Stimulated activated CD4-positive, alpha-beta T cell treated with anti-CD3 and anti-CD28 coated beads, Interleukin-12 subunit alpha, Interleukin-12 subunit beta, amount 100 ng/mL, for 48 hours (primary cell): ENCODE data around the gene PARD3B.

ENCODE experiments used
- DNase-seq, 3 donors: peaks; one replicate each; pipeline ENCODE4 v3.0.0-alpha.2; 2020; ENCODE audit warnings: low read depth in 2 of 3, low spot score in 1 of 3

PARD3B gene

DNA sequence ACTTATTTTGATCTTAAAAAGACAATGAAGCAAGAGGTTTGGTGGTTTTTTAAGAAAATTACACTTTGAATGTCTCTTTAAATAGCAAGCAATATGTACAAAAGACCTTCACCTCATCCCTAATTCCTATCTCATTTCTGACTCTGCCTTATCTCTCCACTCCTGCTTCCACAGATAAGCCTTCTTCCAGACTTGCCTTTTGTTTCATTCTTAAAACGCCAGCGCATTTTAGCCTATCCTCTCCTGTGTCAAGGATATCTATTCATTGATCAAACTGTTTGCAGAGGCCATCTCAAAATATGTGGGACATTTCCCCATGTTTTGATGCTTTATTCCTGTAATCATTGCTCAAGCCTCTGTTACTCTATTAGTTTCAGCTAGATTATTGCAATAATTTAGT lies 562.5 kb downstream of the PARD3B start:
- no peak for DNase-seq

DNA sequence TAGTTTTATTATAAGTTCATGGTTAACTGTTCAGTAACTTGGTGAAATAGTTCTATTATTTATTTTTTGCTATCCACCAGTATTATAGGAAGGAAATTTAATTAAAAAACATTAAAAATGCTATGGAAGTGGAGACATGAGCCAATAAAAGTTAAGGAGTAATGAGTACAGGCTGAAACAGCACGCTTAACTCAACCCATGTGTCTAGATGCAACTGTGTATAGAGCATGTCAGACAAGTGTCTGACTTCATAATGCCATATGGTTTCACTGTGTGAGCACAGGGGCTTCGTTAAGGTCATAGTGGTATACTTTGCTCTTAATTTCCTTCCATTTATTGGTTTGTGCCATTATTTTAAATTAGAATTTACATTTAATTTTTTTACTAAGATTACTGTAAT lies 570.2 kb downstream of the PARD3B start:
- no peak for DNase-seq

DNA sequence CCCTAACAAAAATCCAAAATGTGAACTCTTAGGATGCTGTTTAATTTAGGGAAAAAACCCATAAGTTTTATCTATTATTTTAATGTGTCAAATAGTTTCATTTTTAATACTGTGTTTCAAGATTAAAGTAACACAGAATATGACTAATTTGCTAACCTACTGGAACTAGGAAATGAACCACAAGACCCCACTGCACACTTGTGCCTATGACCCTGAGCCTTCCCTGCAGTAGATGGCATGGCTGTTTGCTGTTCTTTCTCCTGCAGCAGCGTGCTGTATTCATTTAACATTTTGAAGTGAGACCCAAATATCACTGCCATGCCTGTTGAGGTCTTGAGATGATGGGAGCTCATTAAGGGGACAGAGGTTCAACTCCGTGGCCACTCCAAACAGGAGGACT lies 571.9 kb downstream of the PARD3B start:
- DNase-seq: no peak

DNA sequence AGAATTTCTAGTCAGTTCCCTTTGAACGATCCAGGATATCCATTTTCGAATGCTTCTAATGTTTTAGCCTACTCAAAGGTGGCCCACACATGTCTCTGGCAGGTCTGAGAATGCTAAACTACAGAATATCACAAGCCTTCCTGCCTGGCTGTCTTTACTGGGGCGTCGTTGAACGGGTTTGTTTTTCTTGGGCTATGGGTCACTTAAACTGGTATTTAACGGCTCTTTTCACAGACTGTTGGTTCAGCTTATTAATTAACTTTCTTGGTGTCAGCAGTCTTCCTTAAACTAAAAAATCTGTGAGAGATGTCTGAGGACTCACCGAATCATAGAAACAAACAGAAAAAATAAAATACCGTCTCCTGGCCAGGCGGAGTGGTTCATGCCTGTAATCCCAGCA lies 573.9 kb downstream of the PARD3B start:
- DNase-seq: no peak

DNA sequence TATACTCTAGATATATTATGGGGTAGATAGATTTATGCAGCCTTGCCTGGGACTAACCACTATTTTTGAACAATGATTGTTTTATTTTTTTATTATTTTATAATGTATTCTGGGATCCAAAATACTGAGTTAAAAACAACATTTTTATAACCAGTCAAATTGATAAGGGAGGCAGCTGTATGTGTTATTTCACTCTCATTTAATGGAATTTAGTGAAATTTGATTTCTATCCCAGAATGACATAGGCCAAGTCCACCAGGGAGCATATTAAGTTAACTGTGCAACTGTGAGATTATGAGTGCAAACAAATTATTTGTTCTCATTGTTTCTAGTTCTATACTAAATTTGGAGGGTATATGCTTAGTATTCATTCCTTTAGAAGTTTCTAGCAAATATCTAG lies 583.5 kb downstream of the PARD3B start:
- DNase-seq: no peak

DNA sequence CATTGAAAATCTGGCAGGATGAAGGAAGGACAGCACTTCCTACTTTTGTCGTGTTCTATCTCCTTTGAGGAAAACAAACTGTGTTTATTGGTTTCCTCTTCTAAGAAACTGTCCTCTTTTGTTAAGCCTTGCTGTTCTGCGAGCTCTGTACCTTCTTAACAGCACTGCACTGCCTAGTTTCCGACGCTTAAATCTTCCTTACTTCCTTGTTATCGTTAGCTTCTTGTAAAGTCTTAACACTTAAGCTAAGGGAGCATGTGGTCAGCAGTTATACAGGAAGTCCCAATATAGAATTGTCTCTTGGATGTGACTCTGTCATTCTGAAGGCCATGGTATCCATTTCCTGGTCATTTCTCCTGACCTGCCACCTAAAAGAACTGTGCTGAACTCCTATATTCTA lies 584.3 kb downstream of the PARD3B start:
- DNase-seq: no peak

DNA sequence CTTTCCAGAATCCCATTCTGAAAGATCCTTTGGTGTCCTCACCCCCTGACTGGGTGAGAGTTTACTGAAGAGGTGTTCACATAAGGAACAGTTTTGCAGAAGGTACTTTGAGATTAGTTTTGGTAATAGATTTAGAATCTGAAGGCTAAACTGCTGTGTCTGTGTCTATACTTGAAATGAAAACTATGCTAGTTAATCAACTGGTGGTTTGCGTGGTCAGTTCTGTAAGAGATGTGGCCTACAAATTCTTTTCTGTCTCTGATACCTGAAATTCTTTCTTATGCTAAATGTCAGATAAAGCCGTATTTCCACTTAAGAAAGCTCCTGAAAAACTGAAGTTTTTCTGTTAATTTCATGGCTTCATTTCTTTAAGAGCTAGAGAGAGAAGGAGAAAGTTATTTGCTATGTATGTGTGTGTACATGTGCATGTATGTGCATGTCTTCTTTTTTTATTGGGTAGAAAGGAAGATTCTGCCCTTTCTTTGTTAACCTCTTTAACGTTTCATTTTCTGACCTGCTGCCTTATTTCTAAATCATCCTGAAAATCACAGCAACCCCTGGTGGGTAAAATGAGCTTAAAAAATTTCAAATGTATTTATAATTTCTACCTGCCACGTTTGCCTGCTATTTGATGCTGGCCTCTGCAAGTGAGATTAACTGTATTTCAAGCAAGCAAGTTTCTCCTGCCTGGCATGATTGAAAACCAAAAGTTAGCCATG lies 585.0 kb downstream of the PARD3B start:
- DNase-seq: no peak

DNA sequence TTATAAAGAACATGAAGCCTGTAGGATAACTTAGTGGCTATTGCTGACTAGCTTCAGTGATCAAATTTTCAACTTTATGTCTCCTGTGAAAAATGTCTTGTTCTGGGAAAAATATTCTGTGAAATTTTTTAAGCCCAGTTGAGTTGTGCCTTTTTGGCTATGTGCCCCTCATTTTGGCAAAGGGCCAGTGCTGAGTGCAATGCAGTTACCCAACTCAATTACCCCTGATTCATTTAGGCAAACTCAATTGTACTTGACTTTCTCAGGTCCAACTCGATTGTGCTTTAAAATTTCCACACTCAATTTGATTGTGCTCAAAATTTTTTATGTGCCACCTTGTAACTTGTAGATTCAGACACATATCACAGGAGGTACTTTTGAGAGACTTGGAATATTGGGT lies 588.3 kb downstream of the PARD3B start:
- no peak for DNase-seq

DNA sequence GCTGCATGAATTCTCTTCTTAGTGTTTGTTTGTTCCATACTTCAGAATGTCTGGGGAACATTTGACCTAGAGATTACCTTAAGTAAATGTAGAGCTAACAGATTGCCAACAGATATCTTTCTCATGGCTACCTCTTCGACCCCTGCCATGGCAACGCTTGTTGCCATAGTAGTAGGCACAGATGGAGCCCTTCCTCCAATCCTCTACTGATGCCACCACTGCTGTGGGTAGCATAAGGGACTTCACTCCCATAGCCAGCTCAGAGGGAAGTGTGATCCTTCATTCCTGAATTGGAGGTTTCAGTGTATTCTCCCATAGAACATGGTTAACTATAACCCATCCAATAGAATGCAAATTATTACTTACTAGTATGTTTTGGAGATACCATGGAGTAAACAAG lies 593.5 kb downstream of the PARD3B start:
- DNase-seq: no peak

DNA sequence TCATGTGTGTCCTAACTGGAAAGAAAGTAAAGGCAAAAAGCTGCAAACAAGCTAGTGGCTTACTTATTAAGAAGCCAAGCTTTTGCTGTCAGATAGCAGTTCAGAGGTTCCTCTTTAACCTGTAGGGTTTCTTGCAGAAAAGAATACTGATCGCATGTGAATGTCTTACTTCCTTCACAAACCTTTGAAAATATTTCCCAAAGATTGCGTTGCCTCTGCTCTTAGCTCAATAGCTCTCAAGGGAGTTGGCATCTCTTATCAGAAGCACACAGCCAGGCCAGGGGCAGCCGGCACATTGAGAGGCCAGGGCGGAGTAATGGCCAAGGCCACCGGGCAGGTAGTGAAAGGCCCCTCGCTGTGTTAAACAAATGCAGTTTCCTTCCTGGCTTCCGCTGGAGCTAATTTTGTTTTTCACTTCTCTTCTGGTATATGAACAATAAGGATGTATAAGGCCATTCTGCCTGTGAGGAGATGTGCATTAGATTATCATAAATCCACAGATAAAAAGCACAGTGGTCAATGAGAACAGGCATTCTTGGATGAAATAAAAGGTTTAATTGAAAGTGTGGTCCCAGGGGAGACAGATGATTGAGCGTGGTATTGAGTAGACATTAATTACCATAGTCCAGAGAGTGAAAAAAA lies 594.7 kb downstream of the PARD3B start:
- DNase-seq: no peak

DNA sequence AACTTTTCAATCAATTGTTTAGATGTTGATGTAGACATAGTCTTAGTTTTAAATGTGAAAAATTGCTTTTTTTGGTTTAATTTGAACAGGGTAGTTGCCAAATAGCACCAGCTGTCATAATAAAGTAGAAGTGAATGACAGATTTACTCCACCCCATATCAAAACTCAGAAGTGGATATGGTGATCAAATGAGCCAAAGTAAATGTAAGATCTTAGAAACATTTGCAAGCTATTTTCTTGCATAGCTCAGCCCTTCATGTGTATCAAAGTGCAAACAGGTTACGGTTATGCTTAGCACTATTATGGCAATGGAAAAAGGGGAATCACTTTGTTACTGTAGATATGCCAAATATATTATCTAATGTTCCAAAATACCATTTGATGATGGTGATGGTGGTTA lies 596.1 kb downstream of the PARD3B start:
- DNase-seq: no peak

DNA sequence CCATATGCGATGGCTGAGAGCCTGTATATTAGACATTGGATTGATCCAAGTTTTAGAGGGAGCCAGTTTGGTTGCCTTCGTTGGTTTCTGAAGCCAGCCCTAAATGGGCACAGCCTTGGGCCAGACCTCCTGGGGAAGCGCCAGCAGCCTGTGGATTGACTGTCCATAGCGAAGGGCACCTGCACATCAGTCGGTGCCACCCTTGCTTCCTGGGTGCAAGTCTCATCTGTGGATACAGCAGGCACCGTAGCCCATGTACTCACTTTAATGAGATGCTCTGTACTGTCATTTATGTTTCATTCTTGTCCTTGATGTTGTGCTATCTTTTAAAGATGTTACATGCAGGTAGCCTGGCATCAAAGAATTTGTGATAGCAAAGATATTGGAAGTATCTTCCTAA lies 600.6 kb downstream of the PARD3B start:
- no peak for DNase-seq

DNA sequence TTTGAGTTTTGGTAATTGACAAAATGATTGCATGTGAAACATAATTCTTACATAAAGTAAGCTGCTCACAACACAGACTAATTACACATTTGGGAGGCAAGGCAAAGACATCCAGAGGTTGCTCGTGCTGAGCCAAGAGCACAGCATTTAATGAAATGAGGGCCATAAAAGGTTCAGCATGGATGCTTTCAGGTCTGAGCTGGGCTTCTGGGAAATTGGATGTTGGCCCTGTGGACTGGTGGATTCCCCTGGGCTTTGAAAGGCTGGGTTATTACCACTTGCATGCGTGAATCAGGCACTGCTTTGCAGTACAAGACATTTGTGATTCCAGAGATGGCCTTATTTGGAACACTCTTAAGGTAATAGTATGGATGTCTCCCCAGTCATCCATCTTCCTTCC lies 603.5 kb downstream of the PARD3B start:
- DNase-seq: no peak

DNA sequence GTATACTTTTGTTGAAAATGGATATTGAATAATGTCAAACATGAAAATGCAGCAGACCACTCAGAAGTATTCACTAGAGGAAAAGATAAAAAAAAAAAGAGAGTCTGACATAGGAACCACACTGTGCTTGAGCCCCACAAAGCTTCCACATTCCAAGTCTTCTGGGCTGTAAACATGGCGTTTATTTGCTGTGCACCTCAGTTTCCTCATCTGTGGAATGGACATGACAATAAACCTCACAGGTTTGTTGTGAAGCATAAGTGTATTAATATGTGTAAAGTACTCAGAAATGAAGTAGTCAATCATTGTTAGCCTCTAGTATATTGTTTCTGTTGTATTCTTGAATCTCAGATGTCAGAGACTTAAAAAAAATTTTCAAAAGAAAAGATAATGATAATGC lies 611.2 kb downstream of the PARD3B start:
- DNase-seq: no peak

DNA sequence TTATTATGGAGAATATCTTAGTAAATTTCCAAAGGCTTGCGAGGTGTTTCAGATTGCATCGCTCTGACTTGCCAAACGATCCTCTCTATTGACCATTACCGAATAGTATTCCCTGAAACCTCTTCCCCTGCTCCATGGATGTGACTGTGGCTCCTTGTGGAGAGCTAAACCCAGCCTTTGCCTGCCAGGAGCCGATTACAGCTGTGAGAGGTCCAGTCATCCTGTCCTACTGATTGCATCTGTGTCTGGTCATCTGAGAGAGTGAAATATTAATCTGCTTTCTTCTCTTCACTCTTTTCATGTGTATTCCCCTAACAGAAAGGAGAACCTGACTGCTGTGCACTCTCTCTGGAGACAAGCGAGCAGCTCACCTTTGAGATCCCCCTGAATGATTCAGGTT lies 613.1 kb downstream of the PARD3B start:
- no peak for DNase-seq

DNA sequence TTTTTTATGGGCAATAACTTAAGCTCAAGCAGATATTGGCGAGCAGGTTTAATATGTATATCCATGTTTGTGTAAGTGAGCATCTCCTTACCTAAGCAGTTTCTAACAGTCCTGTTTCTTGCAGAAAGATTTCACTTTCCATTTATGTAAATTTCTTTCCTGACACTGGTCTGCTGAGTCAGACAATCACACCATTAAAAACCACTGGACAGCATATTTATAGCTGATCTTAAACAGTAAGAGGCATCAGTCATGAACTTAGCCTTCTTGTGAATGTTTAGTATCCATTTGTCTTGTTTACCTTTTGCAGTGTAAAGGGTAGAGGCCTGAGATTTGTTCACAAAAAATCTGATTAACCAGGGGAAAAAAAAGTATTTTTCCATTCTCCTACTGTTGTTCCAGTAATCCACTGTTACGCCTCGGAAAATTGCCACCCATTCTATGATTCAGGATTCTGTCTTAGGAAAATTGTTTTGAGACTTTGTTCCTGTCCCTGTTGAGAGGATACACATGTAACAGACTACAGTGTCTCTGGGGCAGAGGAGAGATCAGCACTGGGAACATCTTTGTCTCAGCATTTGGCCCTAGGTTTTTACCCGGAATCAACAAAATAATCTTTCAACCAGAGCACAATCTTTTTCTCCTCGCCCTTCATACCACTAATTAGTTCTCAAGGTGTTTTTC lies 616.0 kb downstream of the PARD3B start:
- DNase-seq: no peak

DNA sequence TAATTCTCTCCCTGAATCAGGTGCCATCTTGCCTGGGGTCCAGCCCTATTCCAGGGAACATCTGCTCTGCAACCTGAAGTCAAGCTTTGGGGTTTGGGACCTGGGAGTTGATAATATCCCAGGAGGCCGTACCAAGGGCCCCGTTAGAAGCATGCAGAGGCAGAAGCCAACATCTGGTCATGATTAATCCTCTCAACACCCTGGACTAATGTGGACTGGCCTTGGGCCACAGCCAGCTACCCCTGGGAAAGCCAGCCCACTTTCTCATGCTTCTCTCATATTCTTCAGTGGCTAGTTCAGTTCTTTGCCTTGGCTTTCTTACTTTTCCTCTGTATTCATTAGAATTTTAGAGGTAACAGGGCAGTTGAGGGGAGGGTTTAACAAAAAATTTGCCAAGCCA lies 621.5 kb downstream of the PARD3B start:
- no peak for DNase-seq

DNA sequence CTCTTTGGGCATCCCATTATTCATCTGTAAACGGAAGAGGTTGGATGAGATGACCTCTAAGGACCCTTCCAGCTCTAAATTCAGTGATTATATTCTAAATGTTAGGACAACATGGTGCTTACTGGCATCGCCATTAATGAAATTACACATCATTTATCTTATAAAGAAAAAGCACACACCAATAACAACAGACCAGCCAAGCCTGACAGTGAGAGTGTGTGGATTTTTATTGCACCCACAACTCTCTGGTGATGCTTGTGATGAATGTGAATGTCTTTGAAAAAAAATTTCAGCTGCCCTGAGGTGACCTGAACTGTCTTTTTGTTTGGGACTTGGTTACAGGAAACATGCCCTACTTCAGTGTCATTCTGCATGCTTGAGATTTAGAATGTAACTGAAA lies 623.7 kb downstream of the PARD3B start:
- DNase-seq: no peak

DNA sequence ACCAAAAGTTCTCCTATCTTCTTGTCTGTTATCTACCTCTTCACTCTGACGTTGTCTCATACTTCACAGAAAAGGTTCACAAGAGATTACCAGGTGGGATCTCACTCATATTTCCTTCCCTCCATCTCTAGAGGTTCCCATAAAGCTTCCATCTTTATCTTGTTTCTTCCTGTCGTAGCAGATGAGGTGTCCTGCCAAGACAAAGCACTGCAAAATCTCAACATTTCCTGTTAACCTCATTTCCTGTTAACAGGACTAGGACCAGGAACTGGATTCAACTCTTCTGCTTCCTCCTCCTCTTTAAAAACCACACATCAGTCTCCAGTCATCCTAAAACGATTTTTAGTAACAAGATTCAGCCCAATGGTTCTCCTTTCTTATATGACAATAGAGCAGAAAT lies 624.2 kb downstream of the PARD3B start:
- no peak for DNase-seq

DNA sequence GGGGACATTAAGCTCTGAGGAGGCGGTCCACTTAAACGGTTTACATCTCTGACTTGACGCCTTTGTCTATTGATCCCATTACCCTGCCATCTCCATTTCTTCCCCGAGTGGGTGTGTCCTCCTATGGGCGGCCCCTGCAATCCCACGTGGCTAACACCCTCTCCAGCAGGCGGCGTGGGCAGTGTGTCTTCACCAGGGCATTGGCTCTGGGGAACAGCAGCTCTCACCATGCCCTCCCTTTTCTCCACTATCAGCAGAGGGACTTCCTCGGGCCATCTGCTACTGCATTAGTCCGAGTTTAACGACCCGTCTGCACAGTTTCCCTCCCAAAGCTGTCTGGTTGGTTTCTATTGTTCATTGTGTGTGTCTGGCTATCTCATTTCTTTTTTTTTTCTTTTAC lies 625.1 kb downstream of the PARD3B start:
- no peak for DNase-seq

DNA sequence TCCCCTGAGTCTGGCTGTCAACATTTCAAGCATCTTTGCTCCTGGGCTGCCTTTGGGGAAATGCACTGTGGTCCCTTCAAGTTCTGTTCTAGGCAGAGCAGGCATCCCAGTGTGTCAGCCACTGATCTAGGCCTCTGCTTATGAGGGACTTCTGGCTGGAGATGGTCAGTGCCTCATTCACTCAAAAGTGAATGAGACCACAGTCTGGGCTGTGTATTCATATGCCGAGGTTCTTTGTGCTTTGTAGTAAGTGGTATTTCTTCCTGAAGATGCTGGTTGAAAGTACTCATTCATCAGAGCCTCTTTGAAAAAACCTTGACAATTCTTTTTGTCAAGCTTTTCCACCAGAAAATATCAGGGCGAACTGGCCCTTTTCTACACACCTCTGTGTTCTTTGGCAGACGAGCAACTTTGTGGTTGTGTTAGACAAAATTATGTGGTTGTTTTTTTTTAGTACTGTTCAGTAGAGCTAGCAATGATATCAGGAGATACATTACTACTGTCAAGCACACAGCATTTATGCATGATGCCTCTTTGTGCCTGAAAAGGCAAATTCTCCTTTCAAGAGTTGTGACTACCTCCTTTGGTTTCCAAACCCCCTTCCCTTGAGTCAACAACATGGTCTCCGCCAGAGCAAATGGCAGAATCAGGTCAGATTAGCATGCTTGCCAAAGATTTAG lies 626.1 kb downstream of the PARD3B start:
- DNase-seq: no peak

DNA sequence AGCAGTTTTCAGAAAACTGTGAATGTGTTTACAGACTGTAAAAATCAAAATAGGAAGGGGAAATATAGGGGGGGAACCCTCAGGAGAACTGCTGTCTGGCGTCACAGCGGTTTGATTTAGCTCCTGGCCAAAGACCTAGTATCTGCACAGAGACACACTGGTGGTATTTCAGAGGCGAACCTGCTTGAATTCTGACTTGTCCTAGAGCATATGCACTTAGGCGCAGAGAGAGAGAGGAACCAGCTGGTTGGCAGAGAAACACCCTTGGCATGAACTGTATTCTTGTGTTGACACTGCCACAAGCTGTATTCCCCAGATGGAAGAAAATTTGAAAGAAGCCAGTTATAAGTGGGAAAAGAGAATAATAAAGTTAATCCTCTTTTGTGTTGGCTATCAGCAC lies 630.6 kb downstream of the PARD3B start:
- no peak for DNase-seq
